HL-60 (cell line): ENCODE measurements around the gene GLTP.

Source experiments
- CTCF ChIP-seq: IDR thresholded peaks from one replicate; pipeline ENCODE4 v1.5.1; 2011; ENCODE audit warnings: low read length, control low read depth, inconsistent platforms; ENCODE audit not compliant: insufficient read depth
- POLR2AphosphoS5 ChIP-seq: IDR thresholded peaks from 2 replicates; pipeline ENCODE4 v1.6.1; 2012; ENCODE audit warnings: low read depth

GRCh38 chr12:109921982-109922381 is 41.6 kb upstream of the GLTP start:
- no peak for TF ChIP-seq CTCF
- TF ChIP-seq POLR2AphosphoS5: no peak
